HFFc6 (cell line): Measurements from ENCODE around the gene SLC6A17. TPM values are rescaled to one million over a fixed set of nuclear protein-coding genes. Genes with fewer than 3 reads are reported as not detected.
A peak's percentile ranks its signal among the peaks of the same experiment; 100 is the strongest.

Experiments
- DNase-seq: peaks from one replicate; pipeline ENCODE4 v3.0.0-alpha.2; 2018
- H3K27ac Mint-ChIP-seq: 2 replicates; pipeline ENCODE4 v1.8.0; 2020; ENCODE audit warnings: mild to moderate bottlenecking, mixed read lengths
- H3K27me3 Mint-ChIP-seq: 2 replicates; pipeline ENCODE4 v1.8.0; 2021; ENCODE audit warnings: mild to moderate bottlenecking, moderate library complexity, mixed read lengths; ENCODE audit not compliant: insufficient read depth
- H3K36me3 Mint-ChIP-seq: 2 replicates; pipeline ENCODE4 v1.8.0; 2021; ENCODE audit warnings: low read depth, mixed read lengths
- H3K4me1 Mint-ChIP-seq: 2 replicates; pipeline ENCODE4 v1.8.0; 2020; ENCODE audit warnings: low read depth, mixed read lengths
- H3K4me3 Mint-ChIP-seq: 2 replicates; pipeline ENCODE4 v1.8.0; 2020; ENCODE audit warnings: mild to moderate bottlenecking, moderate library complexity, mixed read lengths
- H3K9me3 Mint-ChIP-seq: 2 replicates; pipeline ENCODE4 v1.8.0; 2020; ENCODE audit warnings: mild to moderate bottlenecking, mixed read lengths
- total RNA-seq, 6 experiments: library from RNA; stranded (reverse); fragmentation: NEBNext Ultra II Directional; extraction: Animal tissue kit (Norgen Biotek cat#: 25700); gene quantifications; 2 replicates in 1 of 6; 3 replicates in 5 of 6; pipeline ENCODE4 v1.2.3, GENCODE V29; 2021
- TF ChIP-seq, protein P1 (sequence below): fragments of 200-600 bp; sonication (generic); IDR thresholded peaks from 2 replicates; pipeline ENCODE4 v1.5.0; 2021; ENCODE audit warnings: antibody characterized with exemption, mild to moderate bottlenecking

Gene SLC6A17
- total RNA-seq, 6 experiments from 2014 or later: 1.7 to 5.3 (median 2.0) TPM

- Mint-ChIP-seq H3K9me3 (no peaks in the 10 kb centered on the region), H3K4me1 (peaks cover 18% of the 10 kb centered on the region), H3K4me3 (peak overlapping the region; percentile 23; the same call in 1 of the 2 replicates), H3K36me3 (no peaks in the 10 kb centered on the region), H3K27ac (peak overlapping the region; percentile 59; the same call in 1 of the 2 replicates), H3K27me3 (peaks cover 11% of the 10 kb centered on the region)
- TF ChIP-seq, protein P1, sequence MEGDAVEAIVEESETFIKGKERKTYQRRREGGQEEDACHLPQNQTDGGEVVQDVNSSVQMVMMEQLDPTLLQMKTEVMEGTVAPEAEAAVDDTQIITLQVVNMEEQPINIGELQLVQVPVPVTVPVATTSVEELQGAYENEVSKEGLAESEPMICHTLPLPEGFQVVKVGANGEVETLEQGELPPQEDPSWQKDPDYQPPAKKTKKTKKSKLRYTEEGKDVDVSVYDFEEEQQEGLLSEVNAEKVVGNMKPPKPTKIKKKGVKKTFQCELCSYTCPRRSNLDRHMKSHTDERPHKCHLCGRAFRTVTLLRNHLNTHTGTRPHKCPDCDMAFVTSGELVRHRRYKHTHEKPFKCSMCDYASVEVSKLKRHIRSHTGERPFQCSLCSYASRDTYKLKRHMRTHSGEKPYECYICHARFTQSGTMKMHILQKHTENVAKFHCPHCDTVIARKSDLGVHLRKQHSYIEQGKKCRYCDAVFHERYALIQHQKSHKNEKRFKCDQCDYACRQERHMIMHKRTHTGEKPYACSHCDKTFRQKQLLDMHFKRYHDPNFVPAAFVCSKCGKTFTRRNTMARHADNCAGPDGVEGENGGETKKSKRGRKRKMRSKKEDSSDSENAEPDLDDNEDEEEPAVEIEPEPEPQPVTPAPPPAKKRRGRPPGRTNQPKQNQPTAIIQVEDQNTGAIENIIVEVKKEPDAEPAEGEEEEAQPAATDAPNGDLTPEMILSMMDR: peak; percentile 28; the same call in 1 of the 2 replicates
- peak; percentile 62 for DNase-seq
Measured at GRCh38 chr1:110173466-110174105, 23.3 kb downstream of the SLC6A17 start.

DNA sequence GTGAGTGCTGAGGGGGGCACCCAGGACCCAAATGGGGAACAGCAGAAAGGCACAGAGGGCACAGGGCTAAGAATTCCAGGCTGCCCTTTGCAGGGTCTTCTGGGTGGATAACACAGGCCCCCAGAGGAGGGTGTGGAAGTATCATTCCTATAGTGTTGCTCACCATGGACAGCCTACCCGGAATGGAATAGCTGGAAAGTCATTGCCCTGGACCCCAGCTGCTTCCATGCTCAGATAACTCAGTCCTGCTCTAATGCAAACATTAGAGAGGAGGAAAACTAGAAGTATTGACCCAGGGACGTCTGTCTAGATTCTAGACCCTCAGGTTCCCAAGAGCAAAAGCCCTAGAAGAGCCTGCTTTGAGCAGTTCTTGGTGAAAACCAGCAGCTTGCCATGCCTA lies 24.7 kb downstream of the SLC6A17 start:
- Mint-ChIP-seq H3K36me3 (no peaks in the 10 kb centered on the region), H3K27me3 (peaks cover 9% of the 10 kb centered on the region), H3K9me3 (no peaks in the 10 kb centered on the region), H3K4me1 (peaks cover 18% of the 10 kb centered on the region), H3K4me3 (no peak overlapping the region), H3K27ac (no peak overlapping the region)
- TF ChIP-seq, protein P1: no peak
- DNase-seq: no peak

- Mint-ChIP-seq H3K27ac (no peak overlapping the region), H3K9me3 (no peaks in the 10 kb centered on the region), H3K36me3 (no peaks in the 10 kb centered on the region), H3K4me3 (no peak overlapping the region), H3K4me1 (peaks cover 18% of the 10 kb centered on the region), H3K27me3 (peaks cover 14% of the 10 kb centered on the region)
- no peak for DNase-seq
- TF ChIP-seq, protein P1: no peak
Measured at GRCh38 chr1:110176299-110176956, 26.1 kb downstream of the SLC6A17 start.

- no peak for DNase-seq
- H3K4me1 Mint-ChIP-seq: peaks cover 18% of the 10 kb centered on the region
- H3K27me3 Mint-ChIP-seq: peaks cover 14% of the 10 kb centered on the region
- no peaks in the 10 kb centered on the region for H3K36me3 Mint-ChIP-seq
- TF ChIP-seq, protein P1: no peak
- no peak overlapping the region for H3K27ac Mint-ChIP-seq
- H3K9me3 Mint-ChIP-seq: no peaks in the 10 kb centered on the region
- H3K4me3 Mint-ChIP-seq: no peak overlapping the region
Measured at GRCh38 chr1:110177775-110178174, 27.5 kb downstream of the SLC6A17 start.

GRCh38 chr1:110183642-110184167 lies 33.4 kb downstream of the SLC6A17 start:
- TF ChIP-seq, protein P1: no peak
- Mint-ChIP-seq H3K27me3 (peaks cover 19% of the 10 kb centered on the region), H3K4me3 (no peak overlapping the region), H3K4me1 (peaks cover 23% of the 10 kb centered on the region), H3K27ac (no peak overlapping the region), H3K9me3 (no peaks in the 10 kb centered on the region), H3K36me3 (no peaks in the 10 kb centered on the region)
- DNase-seq: no peak
